ENCODE measurements around the gene ASB18.

ASB18 gene

GRCh38 chr2:236256366-236256985 lies 7.7 kb downstream of the ASB18 start:
- Histone ChIP-seq H3K9ac (no peak overlapping the region), H3K27ac (no peak overlapping the region), H3K9me3 (ENCODE audit: control insufficient read depth, low read length) (no peaks in the 10 kb centered on the region), H3K4me1 (no peaks in the 10 kb centered on the region), H3K4me3 (ENCODE audit: low read depth, low read length) (no peak overlapping the region), H3K27me3 (ENCODE audit: control insufficient read depth, insufficient read depth, low read length) (no peaks in the 10 kb centered on the region), H3K36me3 (ENCODE audit: control insufficient read depth, insufficient read depth, low read length) (no peaks in the 10 kb centered on the region), H2AFZ (no peak overlapping the region), H3K4me2 (ENCODE audit: low read length) (no peak overlapping the region), H3K79me2 (no peaks in the 10 kb centered on the region)
- TF ChIP-seq, protein P1, sequence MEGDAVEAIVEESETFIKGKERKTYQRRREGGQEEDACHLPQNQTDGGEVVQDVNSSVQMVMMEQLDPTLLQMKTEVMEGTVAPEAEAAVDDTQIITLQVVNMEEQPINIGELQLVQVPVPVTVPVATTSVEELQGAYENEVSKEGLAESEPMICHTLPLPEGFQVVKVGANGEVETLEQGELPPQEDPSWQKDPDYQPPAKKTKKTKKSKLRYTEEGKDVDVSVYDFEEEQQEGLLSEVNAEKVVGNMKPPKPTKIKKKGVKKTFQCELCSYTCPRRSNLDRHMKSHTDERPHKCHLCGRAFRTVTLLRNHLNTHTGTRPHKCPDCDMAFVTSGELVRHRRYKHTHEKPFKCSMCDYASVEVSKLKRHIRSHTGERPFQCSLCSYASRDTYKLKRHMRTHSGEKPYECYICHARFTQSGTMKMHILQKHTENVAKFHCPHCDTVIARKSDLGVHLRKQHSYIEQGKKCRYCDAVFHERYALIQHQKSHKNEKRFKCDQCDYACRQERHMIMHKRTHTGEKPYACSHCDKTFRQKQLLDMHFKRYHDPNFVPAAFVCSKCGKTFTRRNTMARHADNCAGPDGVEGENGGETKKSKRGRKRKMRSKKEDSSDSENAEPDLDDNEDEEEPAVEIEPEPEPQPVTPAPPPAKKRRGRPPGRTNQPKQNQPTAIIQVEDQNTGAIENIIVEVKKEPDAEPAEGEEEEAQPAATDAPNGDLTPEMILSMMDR (IDR thresholded peaks at IDR 0.05), result no peak

DNA sequence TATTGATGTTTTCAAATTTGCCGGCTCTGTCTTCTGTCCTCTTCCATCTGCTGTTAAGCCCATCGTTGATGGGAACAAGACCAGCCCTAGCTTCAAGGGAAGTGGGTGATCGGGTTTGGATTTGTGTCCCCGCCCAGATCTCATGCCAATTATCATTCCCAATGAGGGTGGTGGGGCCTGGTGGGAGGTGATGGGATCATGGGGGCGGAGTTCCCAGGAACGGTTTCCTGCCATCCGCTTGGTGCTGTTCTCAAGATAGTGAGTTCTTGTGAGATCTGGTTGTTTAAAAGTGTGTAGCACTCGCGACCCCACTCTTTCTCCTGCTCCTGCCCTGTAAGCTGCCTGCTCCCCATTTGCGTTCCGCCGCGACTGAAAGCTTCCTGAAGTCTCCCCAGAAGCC lies 9.5 kb downstream of the ASB18 start:
- no peak overlapping the region for H3K4me2 ChIP-seq (ENCODE audit: low read length)
- no peak overlapping the region for H3K4me3 ChIP-seq (ENCODE audit: low read depth, low read length)
- TF ChIP-seq, protein P1 (IDR thresholded peaks at IDR 0.05), result no peak
- no peak overlapping the region for H2AFZ ChIP-seq
- H3K9me3 ChIP-seq (ENCODE audit: control insufficient read depth, low read length), result no peaks in the 10 kb centered on the region
- H3K79me2 ChIP-seq, result no peaks in the 10 kb centered on the region
- H3K36me3 ChIP-seq (ENCODE audit: control insufficient read depth, insufficient read depth, low read length), result no peaks in the 10 kb centered on the region
- H3K27ac ChIP-seq, result no peak overlapping the region
- no peak overlapping the region for H3K9ac ChIP-seq
- H3K4me1 ChIP-seq, result no peaks in the 10 kb centered on the region
- H3K27me3 ChIP-seq (ENCODE audit: control insufficient read depth, insufficient read depth, low read length), result no peaks in the 10 kb centered on the region

DNA sequence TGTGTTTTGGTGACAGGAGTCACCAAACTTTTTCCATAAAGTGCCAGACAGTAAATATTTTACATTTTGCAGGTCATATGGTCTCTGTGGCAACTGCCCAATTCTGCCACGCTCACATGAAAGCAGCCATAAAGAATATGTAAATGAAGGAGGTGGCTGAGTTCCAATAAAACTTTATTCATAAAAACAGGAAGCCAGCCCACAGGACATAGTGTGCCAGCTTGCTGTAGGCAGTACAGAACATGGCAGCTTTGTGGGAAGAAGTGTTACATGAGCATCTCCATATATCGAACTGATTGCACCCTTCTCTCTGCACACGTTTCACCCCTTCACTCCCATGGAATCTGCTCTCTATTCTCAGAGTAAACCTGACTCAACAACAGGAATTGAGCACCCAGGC lies 10.2 kb downstream of the ASB18 start:
- Histone ChIP-seq H3K9ac (no peak overlapping the region), H3K4me1 (no peaks in the 10 kb centered on the region)

DNA sequence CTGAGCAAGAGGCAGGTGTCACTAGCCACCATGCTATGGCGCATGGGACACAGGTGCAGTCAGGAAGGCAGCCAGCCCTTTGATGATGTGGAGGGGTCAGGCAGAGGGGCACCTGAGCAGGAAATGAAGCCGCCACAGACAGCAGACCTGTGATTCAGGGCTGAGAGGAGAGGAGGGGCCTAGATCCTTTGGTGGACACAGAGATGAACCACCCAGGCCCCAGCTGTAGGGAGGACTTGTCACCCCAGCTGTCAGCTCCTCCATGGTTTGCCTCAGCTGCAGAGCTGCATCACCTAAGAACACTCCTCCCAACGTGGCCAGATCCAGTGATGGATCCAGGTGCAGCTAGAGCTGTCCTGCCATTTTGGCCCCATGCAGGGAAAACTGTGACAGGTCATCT lies 11.6 kb downstream of the ASB18 start:
- Histone ChIP-seq H3K9me3 (ENCODE audit: control insufficient read depth, low read length) (no peaks in the 10 kb centered on the region), H2AFZ (no peak overlapping the region), H3K4me3 (ENCODE audit: low read depth, low read length) (no peak overlapping the region), H3K27ac (no peak overlapping the region), H3K9ac (no peak overlapping the region), H3K4me1 (no peaks in the 10 kb centered on the region), H3K27me3 (ENCODE audit: control insufficient read depth, insufficient read depth, low read length) (no peaks in the 10 kb centered on the region), H3K79me2 (no peaks in the 10 kb centered on the region), H3K4me2 (ENCODE audit: low read length) (no peak overlapping the region), H3K36me3 (ENCODE audit: control insufficient read depth, insufficient read depth, low read length) (no peaks in the 10 kb centered on the region)
- TF ChIP-seq, protein P1 (IDR thresholded peaks at IDR 0.05), result no peak

More for the DNA sequence above, 10.2 kb downstream of the ASB18 start:
- H3K36me3 ChIP-seq (ENCODE audit: control insufficient read depth, insufficient read depth, low read length), result no peaks in the 10 kb centered on the region
- no peaks in the 10 kb centered on the region for H3K79me2 ChIP-seq
- H3K4me3 ChIP-seq (ENCODE audit: low read depth, low read length), result no peak overlapping the region
- H3K27me3 ChIP-seq (ENCODE audit: control insufficient read depth, insufficient read depth, low read length), result no peaks in the 10 kb centered on the region
- no peak overlapping the region for H3K27ac ChIP-seq
- no peak overlapping the region for H3K4me2 ChIP-seq (ENCODE audit: low read length)
- TF ChIP-seq, protein P1 (IDR thresholded peaks at IDR 0.05), result no peak
- no peak overlapping the region for H2AFZ ChIP-seq
- no peaks in the 10 kb centered on the region for H3K9me3 ChIP-seq (ENCODE audit: control insufficient read depth, low read length)

- no peak overlapping the region for H3K27ac ChIP-seq
- H3K79me2 ChIP-seq, result no peaks in the 10 kb centered on the region
- H2AFZ ChIP-seq, result no peak overlapping the region
- no peak overlapping the region for H3K9ac ChIP-seq
- H3K4me2 ChIP-seq (ENCODE audit: low read length), result no peak overlapping the region
- no peaks in the 10 kb centered on the region for H3K36me3 ChIP-seq (ENCODE audit: control insufficient read depth, insufficient read depth, low read length)
- no peaks in the 10 kb centered on the region for H3K4me1 ChIP-seq
- no peaks in the 10 kb centered on the region for H3K27me3 ChIP-seq (ENCODE audit: control insufficient read depth, insufficient read depth, low read length)
- TF ChIP-seq, protein P1 (IDR thresholded peaks at IDR 0.05), result no peak
- no peak overlapping the region for H3K4me3 ChIP-seq (ENCODE audit: low read depth, low read length)
- no peaks in the 10 kb centered on the region for H3K9me3 ChIP-seq (ENCODE audit: control insufficient read depth, low read length)
Observed at GRCh38 chr2:236250909-236251579, 13.2 kb downstream of the ASB18 start.

Data from parathyroid adenoma (tissue), 2 donors.